ENCODE data around the gene NXNL1.

The NXNL1 gene

DNA sequence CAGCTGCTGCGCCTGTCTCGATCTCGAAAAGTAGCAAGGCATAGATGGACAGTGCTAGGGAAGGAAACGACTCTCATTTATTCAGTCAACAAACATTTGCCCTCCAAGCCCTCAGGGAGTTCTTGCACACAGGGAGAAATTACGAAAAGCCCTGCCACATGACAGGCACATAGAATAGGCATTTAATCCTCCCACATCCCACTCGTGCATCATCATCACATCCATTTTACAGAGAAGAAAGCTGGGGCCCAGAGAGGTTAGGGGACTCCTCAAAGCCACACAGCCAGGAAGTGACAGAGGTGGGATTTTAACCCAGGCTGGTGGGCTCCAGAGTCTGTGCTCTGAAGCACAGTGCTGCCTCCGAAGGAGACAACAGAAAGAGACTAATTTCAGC, 23.9 kb downstream of the NXNL1 start:
- no peaks in the 10 kb centered on the region for H3K27me3 ChIP-seq (ENCODE audit: control insufficient read depth in 1 of 2, insufficient read depth in 2 of 2, low read length in 2 of 2)
- H3K9ac ChIP-seq (ENCODE audit: low read depth in 1 of 2, low read length in 2 of 2) = no peak overlapping the region
- H3K27ac ChIP-seq (ENCODE audit: low read depth, low read length) = no peak overlapping the region
- H3K36me3 ChIP-seq (ENCODE audit: control insufficient read depth in 1 of 2, insufficient read depth in 2 of 2, low read length in 2 of 2) = no peaks in the 10 kb centered on the region
- no peak overlapping the region for H3K4me3 ChIP-seq (ENCODE audit: low read depth in 1 of 2, low read length in 2 of 2)
- no peaks in the 10 kb centered on the region for H3K4me1 ChIP-seq (ENCODE audit: control insufficient read depth in 1 of 2, insufficient read depth in 2 of 2, low read length in 2 of 2)
- H3K9me3 ChIP-seq (ENCODE audit: control insufficient read depth in 1 of 2, low read length in 2 of 2) = no peaks in the 10 kb centered on the region

DNA sequence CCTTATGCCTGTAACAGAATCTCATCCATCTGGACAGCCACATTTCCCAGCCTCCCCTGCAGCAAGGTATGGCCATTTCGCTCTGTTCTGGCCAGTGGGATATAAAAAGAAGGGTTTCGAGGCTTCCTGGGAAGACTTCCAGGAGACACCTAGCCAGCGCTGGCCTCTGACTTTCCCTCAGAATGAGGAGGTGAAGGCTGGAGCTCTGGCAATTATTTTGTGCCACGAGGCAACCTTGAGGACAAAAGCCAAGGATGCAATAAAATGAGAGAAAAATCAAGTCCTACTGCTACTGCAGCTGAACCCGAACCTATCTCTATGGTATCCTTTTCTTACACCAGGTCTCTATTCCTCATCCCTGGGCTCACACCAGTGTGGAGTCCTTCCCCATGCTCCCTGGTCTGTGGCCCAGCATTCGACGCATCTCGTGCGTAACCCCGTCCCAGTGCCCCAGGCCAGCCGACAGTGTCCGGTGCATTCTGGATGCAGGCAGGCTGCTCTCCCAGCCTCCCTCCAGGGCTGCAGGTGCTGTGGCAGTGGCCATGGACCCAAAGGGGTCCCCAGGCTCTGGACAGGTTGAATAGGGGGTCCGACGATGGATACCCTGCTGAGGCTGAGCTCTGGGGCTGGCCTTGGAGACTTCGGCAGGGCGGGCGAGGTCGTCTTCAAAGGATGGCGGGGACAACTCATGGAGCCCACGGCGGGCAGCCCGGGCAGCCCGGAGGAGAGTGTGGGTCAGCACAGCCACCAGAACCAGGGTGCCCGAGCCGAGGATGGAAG, 24.4 kb downstream of the NXNL1 start:
- no peaks in the 10 kb centered on the region for H3K9me3 ChIP-seq (ENCODE audit: control insufficient read depth in 1 of 2, low read length in 2 of 2)
- no peak overlapping the region for H3K4me3 ChIP-seq (ENCODE audit: low read depth in 1 of 2, low read length in 2 of 2)
- no peaks in the 10 kb centered on the region for H3K27me3 ChIP-seq (ENCODE audit: control insufficient read depth in 1 of 2, insufficient read depth in 2 of 2, low read length in 2 of 2)
- no peak overlapping the region for H3K9ac ChIP-seq (ENCODE audit: low read depth in 1 of 2, low read length in 2 of 2)
- H3K27ac ChIP-seq (ENCODE audit: low read depth, low read length) = no peak overlapping the region
- no peaks in the 10 kb centered on the region for H3K36me3 ChIP-seq (ENCODE audit: control insufficient read depth in 1 of 2, insufficient read depth in 2 of 2, low read length in 2 of 2)
- H3K4me1 ChIP-seq (ENCODE audit: control insufficient read depth in 1 of 2, insufficient read depth in 2 of 2, low read length in 2 of 2) = no peaks in the 10 kb centered on the region

DNA sequence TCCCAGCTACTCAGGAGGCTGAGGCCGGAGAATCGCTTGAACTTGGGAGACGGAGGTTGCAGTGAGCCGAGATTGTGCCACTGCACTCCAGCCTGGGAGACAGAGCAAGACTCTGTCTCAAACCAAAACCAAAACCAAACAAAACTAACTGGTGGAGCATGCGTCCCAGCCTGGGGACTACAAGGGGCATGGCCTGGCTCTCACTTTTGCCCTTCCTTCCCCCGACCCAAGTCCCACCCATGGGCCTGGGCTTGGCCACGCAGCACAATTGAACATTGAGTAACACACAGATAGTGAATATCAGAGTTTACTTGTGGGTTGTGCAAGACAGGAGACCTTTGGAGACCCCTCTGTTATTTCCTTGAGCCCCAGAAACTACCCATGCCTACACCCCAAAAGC, 25.5 kb downstream of the NXNL1 start:
- H3K9ac ChIP-seq (ENCODE audit: low read depth in 1 of 2, low read length in 2 of 2) = no peak overlapping the region
- H3K27me3 ChIP-seq (ENCODE audit: control insufficient read depth in 1 of 2, insufficient read depth in 2 of 2, low read length in 2 of 2) = no peaks in the 10 kb centered on the region
- no peaks in the 10 kb centered on the region for H3K36me3 ChIP-seq (ENCODE audit: control insufficient read depth in 1 of 2, insufficient read depth in 2 of 2, low read length in 2 of 2)
- H3K27ac ChIP-seq (ENCODE audit: low read depth, low read length) = no peak overlapping the region
- H3K4me3 ChIP-seq (ENCODE audit: low read depth in 1 of 2, low read length in 2 of 2) = no peak overlapping the region
- H3K4me1 ChIP-seq (ENCODE audit: control insufficient read depth in 1 of 2, insufficient read depth in 2 of 2, low read length in 2 of 2) = no peaks in the 10 kb centered on the region
- no peaks in the 10 kb centered on the region for H3K9me3 ChIP-seq (ENCODE audit: control insufficient read depth in 1 of 2, low read length in 2 of 2)

DNA sequence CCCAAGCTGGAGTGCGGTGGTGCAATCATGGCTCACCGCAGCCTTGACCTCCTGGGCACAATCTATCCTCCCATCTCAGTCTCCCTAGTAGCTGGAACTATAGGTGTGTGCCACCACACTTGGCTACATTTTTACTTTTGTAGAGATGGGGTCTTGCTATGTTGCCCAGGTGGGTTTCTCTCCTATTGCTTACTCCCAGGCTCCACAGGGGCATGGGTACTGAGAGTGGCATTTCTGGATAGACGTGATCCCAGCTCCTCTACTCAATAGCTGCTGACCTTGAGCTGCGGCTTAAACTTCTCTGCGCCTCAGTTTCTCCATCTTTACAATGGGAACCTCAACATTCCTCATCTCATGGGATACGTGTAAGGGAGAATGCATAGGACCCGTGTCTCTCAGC, 29.3 kb downstream of the NXNL1 start:
- no peak overlapping the region for H3K27ac ChIP-seq (ENCODE audit: low read depth, low read length)
- no peak overlapping the region for H3K4me3 ChIP-seq (ENCODE audit: low read depth in 1 of 2, low read length in 2 of 2)
- no peak overlapping the region for H3K9ac ChIP-seq (ENCODE audit: low read depth in 1 of 2, low read length in 2 of 2)
- H3K4me1 ChIP-seq (ENCODE audit: control insufficient read depth in 1 of 2, insufficient read depth in 2 of 2, low read length in 2 of 2) = no peaks in the 10 kb centered on the region
- no peaks in the 10 kb centered on the region for H3K9me3 ChIP-seq (ENCODE audit: control insufficient read depth in 1 of 2, low read length in 2 of 2)
- no peaks in the 10 kb centered on the region for H3K36me3 ChIP-seq (ENCODE audit: control insufficient read depth in 1 of 2, insufficient read depth in 2 of 2, low read length in 2 of 2)
- no peaks in the 10 kb centered on the region for H3K27me3 ChIP-seq (ENCODE audit: control insufficient read depth in 1 of 2, insufficient read depth in 2 of 2, low read length in 2 of 2)

DNA sequence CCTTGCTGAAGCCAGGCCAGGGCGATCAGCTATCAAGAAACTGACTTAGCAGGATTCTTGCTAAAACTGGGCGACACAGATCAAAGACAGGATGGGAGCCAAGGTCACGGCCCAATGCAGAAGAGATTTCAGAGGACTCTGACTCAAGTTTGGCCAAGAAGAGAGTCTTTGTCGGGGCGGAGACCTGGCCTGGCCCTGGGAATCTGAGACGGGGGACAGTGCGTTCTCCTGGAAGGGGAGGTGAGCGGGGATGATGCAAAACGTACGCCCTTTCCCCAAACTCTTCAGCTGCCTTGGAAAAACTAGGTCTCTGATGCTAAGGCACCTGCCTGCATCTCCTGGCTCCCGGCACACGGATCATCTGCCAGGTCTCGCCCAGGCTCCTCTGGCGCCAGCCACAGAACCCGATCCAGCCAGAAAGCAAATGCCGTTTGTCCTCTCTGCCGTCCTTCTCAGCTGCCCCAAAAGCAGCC, 31.0 kb downstream of the NXNL1 start:
- Histone ChIP-seq H3K9ac (ENCODE audit: low read depth in 1 of 2, low read length in 2 of 2) (no peak overlapping the region), H3K4me1 (ENCODE audit: control insufficient read depth in 1 of 2, insufficient read depth in 2 of 2, low read length in 2 of 2) (no peaks in the 10 kb centered on the region), H3K4me3 (ENCODE audit: low read depth in 1 of 2, low read length in 2 of 2) (no peak overlapping the region), H3K27ac (ENCODE audit: low read depth, low read length) (no peak overlapping the region), H3K9me3 (ENCODE audit: control insufficient read depth in 1 of 2, low read length in 2 of 2) (no peaks in the 10 kb centered on the region), H3K36me3 (ENCODE audit: control insufficient read depth in 1 of 2, insufficient read depth in 2 of 2, low read length in 2 of 2) (no peaks in the 10 kb centered on the region), H3K27me3 (ENCODE audit: control insufficient read depth in 1 of 2, insufficient read depth in 2 of 2, low read length in 2 of 2) (no peaks in the 10 kb centered on the region)

DNA sequence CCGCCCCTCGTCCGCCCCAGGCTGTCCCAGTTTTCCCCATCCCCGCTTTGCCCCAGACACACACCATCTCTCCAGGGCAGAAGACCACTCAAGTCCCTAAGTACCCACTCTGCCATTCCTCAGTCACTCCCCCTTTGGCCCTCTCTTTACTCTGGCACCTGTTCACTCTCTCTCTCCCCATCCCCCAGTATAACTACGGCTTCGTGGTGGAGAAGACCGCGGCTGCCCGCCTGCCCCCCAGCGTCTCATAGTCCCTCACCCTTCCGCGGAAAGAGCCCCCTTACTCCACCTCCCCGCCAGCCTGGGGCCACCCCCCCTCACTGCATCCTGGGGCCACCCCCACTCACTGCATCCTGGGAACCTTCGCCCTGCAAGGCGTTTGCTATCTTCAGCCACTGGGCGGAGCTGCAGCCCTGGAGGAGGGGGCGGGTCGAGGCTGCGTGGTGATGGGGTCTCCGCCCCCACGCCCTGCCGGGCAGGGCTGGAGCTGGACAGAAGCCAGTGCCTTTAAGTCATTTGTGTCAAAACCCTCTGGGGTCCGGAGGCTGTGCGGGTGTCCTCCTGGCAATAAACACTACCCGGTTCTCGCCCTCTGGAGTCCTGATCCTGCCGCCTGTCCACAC, 35.9 kb downstream of the NXNL1 start:
- H3K27ac ChIP-seq (ENCODE audit: low read depth, low read length) = no peak overlapping the region
- no peaks in the 10 kb centered on the region for H3K9me3 ChIP-seq (ENCODE audit: control insufficient read depth in 1 of 2, low read length in 2 of 2)
- H3K9ac ChIP-seq (ENCODE audit: low read depth in 1 of 2, low read length in 2 of 2) = no peak overlapping the region
- H3K27me3 ChIP-seq (ENCODE audit: control insufficient read depth in 1 of 2, insufficient read depth in 2 of 2, low read length in 2 of 2) = no peaks in the 10 kb centered on the region
- no peak overlapping the region for H3K4me3 ChIP-seq (ENCODE audit: low read depth in 1 of 2, low read length in 2 of 2)
- peaks cover 7% of the 10 kb centered on the region in 2 donors for H3K4me1 ChIP-seq (ENCODE audit: control insufficient read depth in 1 of 2, insufficient read depth in 2 of 2, low read length in 2 of 2)
- H3K36me3 ChIP-seq (ENCODE audit: control insufficient read depth in 1 of 2, insufficient read depth in 2 of 2, low read length in 2 of 2) = peaks cover 0 to 7% of the 10 kb centered on the region in 2 donors

DNA sequence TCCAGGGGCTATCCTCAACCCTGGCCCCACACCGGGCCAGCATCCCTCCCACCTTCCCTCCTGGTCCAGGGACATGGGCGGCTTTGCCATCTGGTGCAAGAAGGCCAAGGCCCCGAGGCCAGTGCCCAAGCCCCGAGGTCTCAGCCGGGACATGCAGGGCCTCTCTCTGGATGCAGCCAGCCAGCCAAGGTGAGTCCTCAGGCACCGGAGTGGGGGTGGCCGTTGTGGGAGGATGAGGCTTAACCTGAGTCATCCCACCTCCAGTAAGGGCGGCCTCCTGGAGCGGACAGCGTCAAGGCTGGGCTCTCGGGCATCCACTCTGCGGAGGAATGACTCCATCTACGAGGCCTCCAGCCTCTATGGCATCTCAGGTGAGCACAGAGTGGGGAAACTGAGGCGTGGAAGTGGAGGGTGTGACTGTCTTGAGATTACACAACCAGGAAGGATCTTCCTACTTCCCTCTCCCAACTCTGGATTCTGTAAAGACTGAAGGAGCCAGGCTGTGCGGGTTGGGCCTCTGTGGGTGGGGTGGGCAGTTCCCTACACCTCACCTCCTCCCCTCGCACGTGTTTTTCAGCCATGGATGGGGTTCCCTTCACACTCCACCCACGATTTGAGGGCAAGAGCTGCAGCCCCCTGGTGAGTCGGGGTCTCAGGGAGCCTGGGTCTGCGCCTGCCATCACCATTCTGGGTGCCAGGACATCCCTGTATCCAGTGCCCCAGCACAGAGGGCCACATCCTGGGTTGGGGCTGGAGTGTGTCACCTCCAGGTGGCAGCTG, 37.1 kb downstream of the NXNL1 start:
- no peaks in the 10 kb centered on the region for H3K9me3 ChIP-seq (ENCODE audit: control insufficient read depth in 1 of 2, low read length in 2 of 2)
- peaks cover 12 to 13% of the 10 kb centered on the region in 2 donors for H3K4me1 ChIP-seq (ENCODE audit: control insufficient read depth in 1 of 2, insufficient read depth in 2 of 2, low read length in 2 of 2)
- no peak overlapping the region for H3K27ac ChIP-seq (ENCODE audit: low read depth, low read length)
- no peaks in the 10 kb centered on the region for H3K27me3 ChIP-seq (ENCODE audit: control insufficient read depth in 1 of 2, insufficient read depth in 2 of 2, low read length in 2 of 2)
- H3K4me3 ChIP-seq (ENCODE audit: low read depth in 1 of 2, low read length in 2 of 2) = no peak overlapping the region
- peaks cover 0 to 7% of the 10 kb centered on the region in 2 donors for H3K36me3 ChIP-seq (ENCODE audit: control insufficient read depth in 1 of 2, insufficient read depth in 2 of 2, low read length in 2 of 2)
- H3K9ac ChIP-seq (ENCODE audit: low read depth in 1 of 2, low read length in 2 of 2) = no peak overlapping the region

DNA sequence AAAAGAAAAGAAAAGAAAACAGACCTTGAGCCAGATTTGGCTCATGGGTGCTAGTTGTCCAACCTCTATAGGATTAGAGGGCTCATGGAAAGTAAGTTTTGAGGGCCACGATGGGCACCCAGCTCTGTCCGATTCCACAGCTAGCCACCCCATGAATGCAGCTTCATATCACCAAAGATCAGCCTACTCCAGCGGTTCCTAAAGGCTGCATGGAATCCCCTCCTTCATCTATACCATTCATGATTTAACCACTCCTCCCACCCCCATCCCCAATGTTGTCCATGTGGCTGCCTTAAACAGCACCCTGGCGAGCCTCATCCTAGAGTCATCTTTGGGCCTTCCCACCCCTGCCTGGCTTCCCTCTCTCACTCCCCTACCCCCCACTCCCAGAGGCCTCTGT, 38.8 kb downstream of the NXNL1 start:
- Histone ChIP-seq H3K36me3 (ENCODE audit: control insufficient read depth in 1 of 2, insufficient read depth in 2 of 2, low read length in 2 of 2) (peaks cover 0 to 7% of the 10 kb centered on the region in 2 donors), H3K9me3 (ENCODE audit: control insufficient read depth in 1 of 2, low read length in 2 of 2) (no peaks in the 10 kb centered on the region), H3K4me3 (ENCODE audit: low read depth in 1 of 2, low read length in 2 of 2) (no peak overlapping the region), H3K27me3 (ENCODE audit: control insufficient read depth in 1 of 2, insufficient read depth in 2 of 2, low read length in 2 of 2) (no peaks in the 10 kb centered on the region), H3K9ac (ENCODE audit: low read depth in 1 of 2, low read length in 2 of 2) (no peak overlapping the region), H3K4me1 (ENCODE audit: control insufficient read depth in 1 of 2, insufficient read depth in 2 of 2, low read length in 2 of 2) (peaks cover 12 to 13% of the 10 kb centered on the region in 2 donors), H3K27ac (ENCODE audit: low read depth, low read length) (no peak overlapping the region)

DNA sequence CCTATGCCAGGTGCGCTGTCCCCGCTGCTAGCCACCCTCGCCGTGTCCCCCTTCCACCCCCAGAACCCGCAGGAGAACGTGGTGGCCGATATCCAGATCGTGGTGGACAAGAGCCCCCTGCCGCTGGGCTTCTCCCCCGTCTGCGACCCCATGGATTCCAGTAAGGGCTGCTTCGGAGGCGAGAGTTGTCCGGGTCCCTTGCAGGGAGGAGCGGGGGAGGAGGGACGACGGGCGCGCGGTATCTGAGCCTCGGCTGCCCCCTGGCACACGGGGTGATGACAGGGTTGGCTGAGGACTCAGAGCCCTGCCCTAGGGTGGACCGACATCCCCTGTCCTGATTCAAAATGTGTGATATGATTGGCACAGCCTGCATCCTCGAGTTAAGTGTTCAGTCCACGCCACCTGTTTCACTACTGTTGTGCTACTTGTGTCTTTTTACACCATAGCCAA, 40.2 kb downstream of the NXNL1 start:
- Histone ChIP-seq H3K4me3 (ENCODE audit: low read depth in 1 of 2, low read length in 2 of 2) (peak overlapping the region; percentile 89 to 91), H3K27ac (ENCODE audit: low read depth, low read length) (no peak overlapping the region), H3K9ac (ENCODE audit: low read depth in 1 of 2, low read length in 2 of 2) (peak overlapping the region; percentile 69 to 77)

More for the DNA sequence above, 40.2 kb downstream of the NXNL1 start:
- no peaks in the 10 kb centered on the region for H3K27me3 ChIP-seq (ENCODE audit: control insufficient read depth in 1 of 2, insufficient read depth in 2 of 2, low read length in 2 of 2)
- peaks cover 0 to 7% of the 10 kb centered on the region in 2 donors for H3K36me3 ChIP-seq (ENCODE audit: control insufficient read depth in 1 of 2, insufficient read depth in 2 of 2, low read length in 2 of 2)
- H3K4me1 ChIP-seq (ENCODE audit: control insufficient read depth in 1 of 2, insufficient read depth in 2 of 2, low read length in 2 of 2) = peaks cover 12 to 13% of the 10 kb centered on the region in 2 donors
- H3K9me3 ChIP-seq (ENCODE audit: control insufficient read depth in 1 of 2, low read length in 2 of 2) = no peaks in the 10 kb centered on the region

Data from duodenal mucosa (tissue), 2 donors.